RKO (cell line): Measurements from ENCODE around the gene SGTA.

Experiments
- DNase-seq: peaks from one replicate; pipeline ENCODE4 v3.0.0-alpha.2; 2016; ENCODE audit warnings: low spot score

Gene SGTA

DNA sequence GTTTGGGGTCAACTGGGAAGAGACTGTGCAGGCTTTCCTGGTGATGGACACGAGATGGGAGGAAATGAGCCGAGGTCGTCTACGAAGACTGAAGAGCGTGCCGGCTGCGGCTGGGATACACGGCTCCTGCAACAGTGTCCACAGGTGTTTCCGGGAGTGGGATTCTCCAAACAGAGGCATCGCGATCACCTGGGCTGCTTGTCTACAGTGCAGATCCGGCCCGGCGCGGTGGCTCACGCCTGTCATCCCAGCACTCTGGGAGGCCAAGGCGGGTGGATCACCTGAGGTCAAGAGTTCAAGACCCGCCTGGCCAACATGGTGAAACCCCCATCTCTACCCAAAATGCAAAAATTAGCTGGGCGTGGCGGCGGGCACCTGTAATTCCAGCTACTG lies 31.6 kb downstream of the SGTA start:
- no peak for DNase-seq

DNA sequence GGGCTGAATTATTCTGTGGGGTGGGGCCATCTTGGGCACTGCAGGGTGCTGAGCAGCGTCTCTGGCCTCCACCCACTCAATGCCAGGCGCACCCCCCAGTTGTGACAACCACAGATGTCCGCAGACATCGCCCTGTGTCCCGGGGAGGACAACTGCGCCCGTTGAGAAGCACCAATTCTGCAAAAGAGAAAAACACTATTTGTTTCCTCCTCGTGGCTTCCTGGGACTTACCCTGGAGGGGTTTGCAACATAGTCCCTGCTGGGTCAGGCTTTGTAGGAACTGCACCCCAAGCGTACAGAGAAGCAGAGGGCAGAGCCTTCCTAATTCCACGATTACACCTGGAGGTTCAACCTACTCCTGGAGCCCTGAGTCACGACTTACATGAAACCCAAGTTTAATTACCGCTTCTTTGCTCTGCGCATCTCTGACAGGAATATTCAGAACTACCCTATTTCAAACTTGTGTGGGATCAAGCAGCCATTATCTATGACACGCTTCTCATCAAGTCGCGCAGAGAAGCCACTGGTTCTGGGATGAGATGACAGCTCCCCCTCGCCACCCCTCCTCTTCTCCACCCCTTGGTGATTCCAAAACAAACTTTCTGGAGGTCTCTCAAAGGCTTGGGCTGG lies 32.1 kb downstream of the SGTA start:
- DNase-seq = no peak

DNA sequence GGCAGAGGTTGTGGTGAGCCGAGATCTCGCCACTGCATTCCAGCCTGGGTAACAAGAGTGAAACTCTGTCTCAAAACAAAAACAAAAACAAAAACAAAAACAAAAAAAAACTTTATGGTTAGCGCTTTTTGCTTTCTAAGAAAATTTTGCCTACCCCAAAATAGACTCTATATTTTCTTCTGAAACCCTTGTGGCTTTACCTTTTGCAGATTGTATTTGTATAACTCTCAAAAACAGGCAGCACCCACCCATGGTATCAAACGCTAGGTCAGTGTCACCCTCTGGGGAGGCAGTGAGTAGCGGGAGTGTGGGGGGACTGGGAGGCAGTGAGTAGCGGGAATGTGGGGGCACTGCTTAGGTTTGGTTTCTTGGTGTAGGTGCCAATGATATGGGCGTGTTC lies 35.7 kb downstream of the SGTA start:
- no peak for DNase-seq

DNA sequence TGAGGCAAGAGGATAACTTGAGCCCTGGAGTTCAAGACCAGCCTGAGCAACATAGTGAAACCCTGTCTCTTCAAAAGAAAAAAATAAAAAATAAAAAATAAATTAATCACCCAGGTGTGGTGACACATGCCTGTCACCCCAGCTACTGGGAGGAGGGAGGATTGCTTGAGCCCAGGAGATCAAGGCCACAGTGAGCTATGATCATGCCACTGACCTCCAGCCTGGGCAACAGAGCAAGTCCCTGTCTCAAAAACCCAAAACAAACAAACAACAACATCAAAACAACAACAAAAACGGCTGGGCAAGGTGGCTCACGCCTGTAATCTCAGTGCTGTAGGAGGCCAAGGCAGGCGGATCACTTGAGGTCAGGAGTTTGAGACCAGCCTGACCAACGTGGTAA lies 39.0 kb downstream of the SGTA start:
- no peak for DNase-seq

DNA sequence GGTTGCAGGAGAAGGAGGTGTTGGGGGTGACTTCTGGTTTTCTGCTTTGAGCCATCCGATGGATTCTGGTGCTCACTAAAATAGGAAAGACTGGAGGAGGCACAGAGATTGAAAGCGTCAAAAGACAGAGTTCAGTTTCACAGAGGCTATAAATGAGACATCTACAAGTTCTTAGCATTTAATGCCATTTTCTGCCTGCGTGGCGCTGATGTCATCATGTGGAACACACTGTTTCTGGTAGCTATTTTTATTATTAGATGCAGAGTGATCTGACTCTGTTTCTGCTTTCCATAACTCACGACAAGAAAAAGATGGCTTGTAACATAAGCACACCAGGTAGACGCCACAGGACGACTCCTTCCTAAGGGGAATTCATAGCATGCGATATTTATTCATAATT lies 40.0 kb downstream of the SGTA start:
- DNase-seq = no peak

DNA sequence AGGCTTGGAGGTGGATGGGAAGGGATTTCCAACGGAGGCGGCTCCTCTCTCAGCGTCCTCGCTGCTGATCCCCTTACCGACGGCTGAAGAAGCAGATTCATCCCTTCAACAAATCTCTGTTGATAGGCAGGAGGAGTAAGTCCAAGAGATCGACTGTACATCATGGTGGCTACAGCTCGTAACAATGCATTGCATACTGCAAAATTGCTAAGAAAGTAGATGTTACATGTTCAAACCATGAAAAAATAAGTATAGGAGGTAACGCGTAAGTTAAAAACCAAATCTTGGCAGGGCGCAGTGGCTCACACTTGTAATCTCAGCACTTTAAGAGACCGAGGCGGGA lies 42.8 kb downstream of the SGTA start:
- DNase-seq = no peak

DNA sequence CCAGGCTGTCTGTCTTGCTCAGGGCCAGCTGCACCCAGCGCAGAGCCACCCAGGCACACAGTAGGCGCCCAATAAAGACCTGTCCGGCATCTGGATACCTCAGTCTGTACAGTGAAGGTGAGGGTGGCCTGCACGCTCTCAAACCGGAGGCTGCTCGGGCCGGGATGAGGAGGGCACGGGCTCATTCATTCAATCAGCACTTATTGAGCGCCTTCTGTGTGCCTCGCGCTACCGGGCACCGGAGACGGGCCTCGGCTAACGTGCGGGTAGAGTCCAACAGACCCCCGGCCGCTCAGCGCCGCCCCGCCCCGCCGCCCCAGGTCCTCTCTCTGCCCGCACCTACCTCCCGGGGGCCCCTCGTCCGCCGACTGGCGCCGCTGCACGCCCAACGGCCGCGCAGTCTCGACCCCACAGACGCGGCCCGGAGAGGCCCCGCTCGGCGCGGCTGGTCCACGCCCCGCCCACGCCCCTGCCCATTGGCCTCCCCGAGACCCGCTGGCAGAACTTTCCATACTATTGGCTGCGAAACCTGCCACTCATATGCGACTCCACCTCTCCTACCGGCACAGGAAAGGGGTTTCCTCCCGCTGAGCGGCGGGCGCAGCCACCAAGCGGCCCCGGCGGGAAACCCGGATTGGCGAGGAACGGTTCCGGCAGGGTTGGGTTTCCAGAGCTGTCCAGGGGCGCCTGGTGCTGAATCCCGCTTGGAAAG lies 43.3 kb downstream of the SGTA start, which contains the start of gene SLC39A3:
Gene SLC39A3, minus strand, starts transcription at position 416 of the 712 bp plus-strand sequence. CDS start 2,760 bp downstream, outside the sequence.
- peak; percentile 97 for DNase-seq

DNA sequence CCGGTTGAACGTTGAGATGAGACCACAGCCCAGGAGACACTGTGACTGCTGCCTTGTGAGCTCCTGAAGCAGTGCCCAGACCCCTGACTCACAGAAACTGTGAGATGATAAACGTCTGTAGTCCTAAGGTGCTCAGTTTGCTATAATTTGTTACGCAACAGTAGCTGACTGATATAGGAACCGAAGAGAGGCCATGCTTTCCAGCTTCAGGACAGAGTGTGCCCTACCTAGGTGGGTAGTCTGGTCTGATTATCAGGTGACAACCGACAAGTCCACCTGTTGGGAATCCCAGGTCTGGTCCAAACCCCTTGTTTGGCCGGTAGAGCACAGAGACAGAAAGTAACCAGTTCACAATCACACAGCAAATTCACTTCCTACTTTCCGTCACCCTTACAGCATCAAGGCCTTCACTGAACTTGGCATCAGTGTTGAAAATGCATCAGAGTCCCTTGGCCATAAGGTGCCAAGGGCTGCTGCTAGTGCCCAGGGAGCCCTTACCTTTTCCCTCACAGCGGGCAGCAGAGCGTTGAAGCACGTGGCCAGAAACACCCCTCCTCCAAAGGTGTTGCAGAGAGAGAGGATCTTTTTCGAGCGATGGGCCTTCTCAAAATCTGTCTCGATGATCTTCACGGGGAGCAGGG lies 46.4 kb downstream of the SGTA start:
- DNase-seq = no peak

DNA sequence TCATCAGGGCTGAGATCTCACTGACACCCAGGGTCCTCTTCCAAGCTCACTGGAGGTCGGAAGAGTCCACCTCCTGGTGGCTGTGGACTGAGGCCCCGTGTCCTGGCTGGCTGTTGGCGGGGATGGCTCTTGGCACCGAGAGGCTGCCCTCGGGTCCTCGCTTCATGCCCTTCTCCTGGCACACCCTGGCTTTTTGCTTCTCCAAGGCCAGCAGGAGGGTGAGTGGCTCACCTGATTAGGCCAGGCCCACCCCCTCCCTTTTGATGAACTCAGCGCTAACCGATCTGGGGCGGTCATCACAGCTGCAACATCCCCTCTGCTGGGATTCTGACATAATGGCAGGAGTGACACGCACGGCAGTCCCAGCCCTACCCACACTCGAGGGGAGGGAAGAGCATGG lies 47.7 kb downstream of the SGTA start:
- no peak for DNase-seq

DNA sequence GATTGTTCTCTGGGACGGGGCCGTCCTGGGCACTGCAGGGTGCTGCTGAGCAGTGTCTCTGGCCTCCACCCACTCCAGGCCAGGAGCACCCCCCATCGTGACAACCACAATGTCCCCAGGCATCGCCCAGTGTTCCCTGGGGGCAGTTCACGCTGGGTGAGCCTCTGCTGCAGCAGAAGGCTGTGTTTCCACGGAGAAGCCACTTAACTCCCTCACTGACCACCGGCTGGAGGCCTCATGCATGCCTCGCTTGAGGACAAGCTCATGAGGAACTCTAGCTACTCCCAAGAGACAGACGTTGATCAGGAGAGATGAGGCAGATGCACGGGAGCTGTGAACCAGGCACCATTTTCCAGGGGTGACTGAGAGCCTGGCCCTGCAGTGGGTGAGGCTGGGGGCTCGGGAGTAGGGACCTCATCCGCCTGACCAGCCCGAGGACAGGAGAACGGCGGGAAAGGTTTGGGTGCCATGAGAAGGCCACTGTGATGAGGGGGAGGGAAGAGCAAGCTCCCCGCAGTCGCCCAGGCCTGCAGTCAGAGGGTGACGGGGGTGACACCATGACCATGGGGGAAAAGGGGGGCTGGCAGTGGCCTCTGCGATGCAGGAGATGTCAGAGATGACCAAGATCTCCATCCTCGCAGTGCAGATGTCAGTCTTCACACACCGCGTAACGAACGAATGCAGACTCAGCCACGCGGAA lies 48.3 kb downstream of the SGTA start:
- no peak for DNase-seq

DNA sequence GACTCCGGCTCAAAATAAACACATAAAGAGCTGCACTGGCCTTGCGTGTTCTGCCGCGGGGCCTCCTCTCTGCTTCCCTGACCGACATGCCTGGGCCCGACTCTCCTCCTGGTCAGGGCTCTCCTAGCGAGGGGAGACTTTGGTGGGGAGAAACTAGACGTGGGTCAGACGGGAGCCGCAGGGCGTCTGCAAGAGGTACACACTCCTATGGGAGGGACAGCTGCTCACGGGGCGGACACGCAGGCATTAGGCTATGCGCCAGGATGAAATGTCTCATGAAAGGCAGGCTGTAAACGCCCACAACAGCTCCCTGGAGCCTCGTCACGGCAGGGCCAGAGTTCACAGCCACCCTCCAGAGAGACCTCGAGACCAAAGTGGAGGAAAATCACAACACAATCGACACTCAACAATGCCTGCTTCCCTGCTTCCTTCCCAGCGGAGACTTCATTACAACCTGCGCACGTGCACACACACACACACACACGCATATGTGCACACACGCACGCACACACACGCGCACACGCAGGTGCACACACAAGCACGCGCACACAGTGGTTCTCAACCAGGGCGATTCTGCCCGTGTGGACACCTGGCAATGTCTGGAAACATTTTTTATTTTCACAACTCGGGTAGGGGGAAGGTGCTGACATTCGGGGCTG lies 49.0 kb downstream of the SGTA start:
- no peak for DNase-seq

DNA sequence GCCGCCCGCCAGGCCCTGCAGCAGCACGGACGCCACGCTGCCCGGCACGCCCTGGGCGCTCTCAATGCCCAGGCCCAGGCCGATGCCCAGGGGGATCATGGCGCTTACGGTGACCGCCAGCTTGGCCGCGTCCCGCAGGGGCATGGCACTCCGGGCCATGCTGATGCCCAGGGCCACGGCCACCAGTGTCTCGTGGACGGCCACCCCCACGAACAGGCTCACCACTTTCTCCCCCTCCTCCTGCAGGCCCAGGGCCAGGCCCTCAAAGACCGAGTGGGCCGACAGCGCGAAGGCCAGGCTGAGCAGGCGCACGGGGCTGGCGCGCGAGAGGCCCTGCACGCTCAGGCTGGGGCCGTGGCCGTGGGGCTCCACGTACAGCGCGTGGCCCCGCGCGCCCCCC lies 50.2 kb downstream of the SGTA start:
- DNase-seq = no peak

DNA sequence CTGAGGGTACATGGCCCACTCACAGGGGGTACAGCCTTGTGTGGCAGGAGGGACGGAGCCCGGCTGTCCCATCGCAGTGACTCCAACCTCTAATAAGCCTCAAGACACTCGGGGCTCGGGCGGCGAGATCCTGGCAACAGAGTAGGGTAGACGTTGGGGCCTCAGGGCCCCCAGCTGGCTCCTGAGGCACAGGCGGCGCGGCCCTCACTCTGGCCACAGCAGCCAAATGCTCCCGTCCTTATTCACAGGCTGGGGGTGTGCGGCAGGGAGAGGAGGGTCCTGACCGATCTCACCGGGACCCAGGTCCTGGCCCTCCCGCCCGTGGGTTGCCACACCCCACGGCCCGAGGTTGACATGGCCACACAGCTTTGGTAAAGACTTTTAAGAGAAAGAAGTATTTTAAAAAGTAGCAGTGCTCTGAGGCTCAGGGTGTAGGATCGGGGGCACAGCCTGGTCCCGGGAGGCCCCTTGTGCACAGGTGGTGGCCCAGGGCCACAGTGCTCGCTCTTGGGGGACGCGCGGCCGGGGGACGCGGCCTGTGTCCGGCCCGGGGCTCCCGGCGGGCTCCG lies 50.8 kb downstream of the SGTA start:
- no peak for DNase-seq

DNA sequence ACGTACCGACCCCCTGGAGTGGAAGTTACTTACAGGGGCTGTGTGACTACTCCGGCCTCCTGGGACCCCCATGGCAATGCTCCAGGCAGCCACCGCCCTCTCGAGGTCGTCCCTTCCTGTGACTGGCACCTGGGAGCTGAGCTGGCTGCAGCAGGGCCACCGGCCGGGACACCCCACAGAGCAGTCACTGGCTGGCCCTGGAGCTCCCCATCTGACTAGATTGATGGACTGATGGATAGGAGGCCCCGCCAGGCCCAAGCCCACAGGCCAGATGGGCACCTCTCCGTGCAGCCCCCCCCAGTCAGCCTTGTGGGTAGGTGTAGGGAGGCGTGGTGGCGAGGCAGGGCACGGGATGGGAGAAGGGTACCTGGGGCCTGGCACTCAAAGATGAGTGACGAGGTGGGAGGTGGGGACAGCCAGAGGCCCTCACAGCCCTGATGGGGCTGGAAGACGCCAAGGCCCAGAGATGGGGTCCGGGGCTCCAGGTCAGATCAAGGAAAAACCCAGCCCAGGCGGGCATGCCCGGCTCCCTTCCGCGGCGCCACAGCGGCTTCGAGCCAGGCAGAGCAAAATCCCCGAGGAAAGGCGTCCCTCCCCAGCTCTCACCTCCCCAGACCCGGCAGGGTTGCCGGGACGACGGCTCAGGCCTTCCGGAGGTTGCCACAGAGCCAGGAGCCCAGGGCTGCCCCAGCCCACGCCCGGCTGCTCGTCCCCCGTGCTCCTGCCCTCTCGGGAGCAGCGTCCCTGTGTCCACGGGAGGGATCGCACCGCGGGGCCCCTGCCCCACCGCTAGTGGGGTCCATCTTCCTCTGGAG lies 51.7 kb downstream of the SGTA start:
- no peak for DNase-seq

DNA sequence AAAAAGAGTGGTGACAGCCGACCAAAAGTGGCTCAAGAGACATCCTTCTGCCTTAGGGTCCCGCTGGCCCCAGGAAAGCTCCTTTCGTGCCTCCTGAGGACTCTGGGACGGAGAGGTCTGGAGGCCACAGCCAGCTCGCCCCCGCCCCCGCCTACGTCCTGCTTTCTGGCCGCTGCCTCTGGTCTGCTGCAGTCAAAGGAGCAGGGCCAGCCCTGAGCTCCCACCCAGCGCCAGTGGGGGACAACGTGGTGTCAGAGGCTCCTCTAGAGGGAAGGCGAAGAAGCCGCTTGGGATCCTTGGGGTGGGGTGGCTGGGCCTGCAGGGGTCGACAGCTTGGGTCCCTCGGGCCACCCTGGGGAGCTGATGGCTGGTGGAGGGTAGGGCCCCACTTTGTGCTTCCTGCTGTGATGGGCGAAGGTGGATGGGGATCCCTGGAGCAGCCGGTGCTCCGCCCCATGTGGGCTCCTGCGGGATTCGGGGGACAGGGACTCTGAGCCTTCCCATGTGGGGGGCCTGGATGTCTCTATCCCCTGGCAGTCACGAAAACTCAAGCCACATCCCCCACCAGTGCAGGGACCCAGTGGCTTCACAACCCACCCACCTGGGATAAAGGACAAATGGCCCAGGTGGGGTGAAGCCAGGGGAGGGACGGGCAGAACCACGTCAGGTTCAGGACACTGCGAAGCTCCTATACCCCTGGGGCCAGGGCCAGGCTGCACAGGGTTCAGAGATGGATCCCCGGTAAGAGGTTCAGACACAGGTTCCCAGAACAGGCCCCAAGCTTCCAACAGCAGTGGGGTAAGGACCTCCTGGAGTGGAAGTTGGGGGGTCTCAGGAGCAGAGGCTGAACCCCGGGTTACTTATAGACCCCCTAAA lies 52.9 kb downstream of the SGTA start:
- DNase-seq = no peak

DNA sequence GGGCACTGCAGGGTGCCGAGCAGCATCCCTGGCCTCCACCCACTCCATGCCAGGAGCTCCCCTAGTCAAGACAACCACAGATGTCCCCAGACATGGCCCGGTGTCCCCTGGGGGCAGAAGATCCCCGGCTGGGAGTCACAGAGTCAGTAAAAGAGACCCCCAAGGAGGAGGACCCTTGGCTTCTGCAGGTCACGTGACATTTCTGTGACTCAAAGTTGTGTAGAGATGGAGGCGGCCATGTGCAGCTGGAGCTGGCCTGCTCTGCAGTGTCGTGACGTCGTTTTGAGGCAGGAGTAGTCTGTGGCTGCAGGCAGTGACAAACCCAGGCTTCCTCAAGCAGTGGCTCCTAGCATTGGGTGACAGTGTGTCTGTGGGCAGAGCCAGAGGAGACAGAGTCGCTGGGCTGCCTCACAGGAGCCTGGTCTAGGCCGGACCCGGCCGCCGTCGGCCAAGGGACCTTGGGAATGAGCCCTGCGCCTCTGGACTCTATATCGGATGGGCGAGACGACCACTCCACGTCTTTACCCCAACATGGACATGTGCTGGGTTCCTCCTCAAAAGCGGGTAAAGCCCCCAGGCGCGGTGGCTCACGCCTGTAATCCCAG lies 54.2 kb downstream of the SGTA start:
- DNase-seq = no peak

DNA sequence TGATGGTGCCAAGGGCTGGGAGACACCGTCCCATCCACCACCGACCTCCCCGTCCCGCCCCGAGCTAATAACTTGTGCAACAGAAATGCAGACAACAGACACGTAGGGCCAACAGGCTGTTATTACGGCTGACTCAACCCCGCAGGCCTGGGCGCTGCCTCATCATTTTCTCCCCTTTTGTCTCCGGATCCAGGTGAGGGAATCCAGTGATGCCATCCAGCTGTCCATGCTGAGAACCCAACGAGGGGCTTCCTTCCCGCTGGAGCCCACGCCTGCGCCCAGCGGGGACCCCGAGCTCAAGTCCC lies 55.5 kb downstream of the SGTA start:
- no peak for DNase-seq

DNA sequence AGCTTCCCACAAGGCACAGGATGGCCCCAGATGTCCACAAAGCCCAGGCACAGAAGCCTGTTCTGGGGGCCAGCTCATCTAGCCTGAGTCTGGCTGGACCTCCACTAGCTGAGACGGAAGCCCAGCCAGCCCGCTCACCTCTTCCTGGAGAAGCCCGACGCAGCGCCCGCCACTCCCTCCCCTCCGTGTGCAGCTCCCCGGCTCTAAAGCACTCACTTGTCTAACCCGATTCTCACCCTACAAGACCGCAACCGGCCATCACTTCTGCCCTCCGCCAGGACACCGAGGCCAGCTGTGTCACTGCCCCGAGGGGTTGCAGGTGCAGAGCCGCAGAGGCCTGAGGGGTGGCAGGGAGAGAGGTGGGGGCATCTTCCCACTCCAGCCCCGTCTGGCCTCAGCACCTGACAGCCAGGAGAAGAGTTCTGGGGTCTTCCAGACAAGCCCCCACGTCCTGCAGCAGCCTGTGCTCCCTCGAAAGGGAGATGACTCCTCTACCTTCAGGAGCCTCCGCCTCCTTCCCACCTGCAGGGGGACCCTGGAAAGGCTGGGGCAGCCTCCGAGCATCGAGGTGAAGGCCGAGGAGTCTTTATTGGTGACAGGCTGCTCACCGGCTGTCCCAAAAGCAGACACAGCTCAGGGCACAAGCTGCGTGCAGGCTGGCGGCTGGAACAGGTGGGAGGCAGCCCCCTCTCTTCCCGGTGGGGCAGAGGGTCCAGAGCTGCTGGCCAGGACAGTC lies 56.0 kb downstream of the SGTA start:
- DNase-seq = no peak

DNA sequence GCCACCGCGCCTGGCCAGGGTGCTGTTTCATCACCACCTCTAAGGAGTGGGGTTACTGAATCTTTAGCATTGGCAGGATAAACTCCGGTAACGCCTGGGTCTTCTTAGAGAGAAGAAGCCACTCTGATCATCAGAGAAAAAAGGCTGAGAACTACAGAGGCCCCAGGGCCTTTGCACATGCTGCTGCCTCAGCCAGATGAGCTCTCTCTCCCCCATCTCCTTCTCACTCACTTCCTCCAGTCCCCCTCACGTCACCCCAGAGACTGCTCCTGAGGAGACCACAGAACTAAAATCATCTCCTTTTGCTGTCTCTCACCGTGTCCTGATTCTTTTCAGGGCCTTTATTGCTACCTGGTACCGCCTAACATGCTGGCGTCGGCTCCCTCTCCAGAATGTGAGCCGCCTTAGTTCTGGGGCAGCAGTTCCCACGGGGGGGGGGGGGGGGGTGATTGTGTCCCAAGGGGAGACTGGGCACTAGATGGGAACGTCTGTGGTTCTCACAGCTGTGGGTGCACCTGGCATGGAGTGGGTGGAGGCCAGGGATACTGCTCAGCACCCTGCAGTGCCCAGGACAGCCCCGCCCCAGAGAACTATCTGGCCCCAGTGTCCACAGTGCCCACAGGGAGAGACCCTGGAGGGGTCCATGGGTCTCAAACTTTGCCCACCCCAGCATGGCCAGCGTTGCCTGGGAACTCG lies 56.8 kb downstream of the SGTA start:
- no peak for DNase-seq
